Epidermal melanocyte (primary cell): ENCODE data around the gene CLDN1.
"Not testable (repeated sequence)": the region's sequence is repeated elsewhere in the genome, so short reads cannot be mapped to it uniquely, and the experiment has no call there.

ENCODE experiments used
- DNase-seq: peaks from one replicate; pipeline ENCODE4 v3.0.0; 2011; ENCODE audit warnings: low spot score; ENCODE audit not compliant: insufficient read length

CLDN1 gene

DNA sequence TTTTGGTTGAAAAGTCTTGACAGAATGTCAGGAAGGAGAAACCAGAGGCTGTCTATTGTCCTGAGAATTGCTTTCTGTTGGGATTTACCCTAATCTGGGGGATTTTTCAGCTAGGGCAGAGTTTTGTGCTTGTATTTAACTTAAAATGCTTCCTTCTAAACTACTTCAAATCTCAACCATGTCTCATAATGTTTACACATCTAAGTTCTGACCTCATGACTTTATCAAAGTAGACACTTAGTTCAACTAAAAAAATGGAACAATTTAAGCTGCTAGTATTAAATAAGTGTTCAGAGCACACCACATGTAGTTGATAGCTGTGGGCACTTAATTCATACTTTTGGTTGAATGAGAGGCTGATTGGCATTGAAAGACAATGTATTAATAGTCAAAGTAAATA lies 28.2 kb downstream of the CLDN1 start:
- no peak for DNase-seq

DNA sequence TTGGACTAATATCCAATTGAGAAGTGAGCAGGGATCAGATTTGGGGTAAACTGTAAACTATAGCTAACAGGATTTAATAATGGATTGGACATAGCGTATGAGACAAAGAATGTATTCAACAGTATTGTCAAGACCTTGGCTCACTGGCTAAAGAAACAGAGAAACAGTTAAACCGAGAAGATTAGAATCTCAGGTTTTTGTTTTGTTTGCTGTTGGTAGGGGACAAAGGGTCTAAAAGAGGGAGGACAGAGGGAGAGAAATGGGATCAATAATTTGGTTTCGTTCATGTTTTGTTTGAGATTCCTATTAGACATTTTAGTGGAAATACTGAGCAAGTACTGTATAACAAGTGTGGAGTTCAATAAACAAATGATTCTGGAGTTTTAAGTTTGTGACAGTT lies 28.6 kb downstream of the CLDN1 start:
- DNase-seq = no peak

DNA sequence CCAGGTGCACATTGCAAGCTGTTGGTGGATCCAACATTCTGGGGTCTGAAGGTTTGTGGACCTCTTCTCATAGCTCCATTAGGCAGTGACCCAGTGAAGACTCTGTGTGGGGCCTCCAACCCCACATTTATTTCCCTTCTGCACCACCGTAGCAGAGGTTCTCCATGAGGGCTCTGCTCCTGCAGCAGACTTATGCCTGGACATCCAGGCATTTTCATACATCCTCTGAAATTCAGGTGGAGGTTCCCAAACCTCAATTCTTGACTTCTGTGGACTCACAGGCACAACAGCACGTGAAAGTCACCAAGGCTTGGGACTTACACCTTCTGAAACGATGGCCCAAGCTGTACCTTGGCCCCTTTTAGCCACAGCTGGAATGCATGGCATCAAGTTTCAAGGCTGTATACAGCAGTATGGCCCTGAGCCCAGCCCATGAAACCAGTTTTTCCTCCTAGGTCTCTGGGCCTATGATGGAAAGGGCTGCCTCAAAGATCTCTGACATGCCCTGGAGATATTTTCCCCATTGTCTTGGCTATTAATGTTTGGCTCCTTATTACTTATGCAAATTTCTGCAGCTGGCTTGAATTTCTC lies 30.2 kb downstream of the CLDN1 start:
- DNase-seq = no peak

DNA sequence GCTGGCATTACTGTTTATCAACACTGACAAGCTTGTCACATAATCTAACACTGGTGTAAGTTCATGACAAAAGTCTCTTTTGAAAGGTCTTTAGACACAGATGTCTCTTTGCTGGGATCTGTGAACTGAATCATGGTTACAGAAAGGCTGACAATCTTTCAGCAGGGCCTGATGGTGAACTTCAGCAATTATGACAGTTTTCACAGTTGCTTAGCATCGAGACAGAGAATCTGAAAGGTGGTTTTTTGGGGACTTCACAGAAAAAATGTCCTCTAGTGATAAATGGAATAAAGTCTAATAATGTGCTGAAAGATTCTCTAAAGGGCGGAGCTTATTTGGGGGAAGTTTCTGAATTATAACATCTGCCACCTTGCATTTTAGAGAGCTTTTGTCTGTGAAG lies 32.3 kb downstream of the CLDN1 start:
- DNase-seq = no peak

DNA sequence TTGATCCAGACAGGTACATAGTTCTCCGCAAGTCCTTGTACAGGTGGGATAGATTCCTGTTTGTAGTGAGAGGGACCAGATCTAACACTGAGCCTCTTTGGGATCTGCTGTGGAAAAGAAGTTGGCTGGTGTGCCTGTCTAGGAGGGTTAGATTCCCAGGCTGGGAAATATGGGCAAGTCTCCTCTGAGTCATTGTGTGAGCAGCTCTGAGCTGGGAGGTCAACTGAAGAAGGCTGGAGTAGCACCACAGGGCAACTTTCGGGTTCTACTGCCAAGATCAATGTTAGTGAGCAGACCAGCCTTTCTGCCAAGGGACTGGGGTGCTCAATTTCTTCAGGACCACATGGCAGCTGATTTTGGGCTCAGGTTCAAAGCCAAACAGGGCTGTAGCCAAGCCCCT lies 33.4 kb downstream of the CLDN1 start:
- no peak for DNase-seq

DNA sequence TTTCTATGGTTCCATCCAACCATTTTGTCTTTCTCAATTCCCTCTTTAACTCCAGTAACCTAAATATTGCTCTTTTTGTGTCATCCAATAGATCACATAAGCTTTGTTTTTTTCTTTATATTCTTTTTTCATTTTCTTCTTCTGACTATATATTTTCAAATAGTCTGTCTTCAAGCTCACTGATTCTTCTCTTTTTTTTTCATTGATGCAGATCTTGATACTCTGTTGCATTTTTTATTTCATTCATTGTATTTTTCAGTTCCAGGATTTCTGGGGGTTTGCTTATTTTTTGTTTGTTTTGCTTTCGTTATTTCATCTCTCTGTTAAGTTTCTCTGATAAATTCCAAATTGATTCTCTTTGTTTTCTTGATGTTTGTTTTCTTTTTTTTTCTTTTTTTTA lies 36.2 kb downstream of the CLDN1 start:
- no peak for DNase-seq

DNA sequence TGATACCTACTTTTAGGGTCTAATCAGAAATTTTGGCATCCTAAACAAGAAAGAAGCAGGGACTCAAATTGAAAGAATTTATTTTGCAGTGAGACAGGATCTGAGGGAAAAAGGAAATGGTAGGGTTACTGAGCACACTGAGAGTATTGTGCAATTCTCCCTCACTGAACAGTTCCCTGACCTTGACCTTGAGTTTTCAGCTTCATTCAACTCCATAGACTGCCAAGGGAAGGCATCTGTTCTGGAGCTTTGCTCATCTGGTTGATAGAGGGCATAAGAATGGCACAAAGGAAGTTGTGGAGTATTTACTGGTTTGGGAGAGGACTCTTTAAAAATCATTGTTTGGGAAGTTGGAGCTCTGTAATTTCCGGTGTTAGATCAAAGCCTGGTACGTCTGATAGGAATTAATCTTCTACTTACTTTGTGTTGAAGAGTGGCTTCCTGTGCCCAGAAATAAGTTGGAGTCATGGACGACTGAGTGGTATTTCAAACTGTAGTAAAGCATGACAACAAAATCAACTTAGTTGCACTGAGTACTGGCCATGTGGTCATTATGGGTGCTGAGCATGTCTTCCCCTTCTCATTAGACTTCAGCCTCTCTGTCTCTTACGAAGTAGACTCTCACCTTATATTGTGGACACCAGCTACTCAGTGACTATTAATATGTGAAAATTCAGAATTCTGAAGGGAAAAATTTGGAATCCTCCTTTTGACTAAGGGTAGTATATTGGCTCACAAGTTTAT lies 40.8 kb downstream of the CLDN1 start:
- DNase-seq = no peak

DNA sequence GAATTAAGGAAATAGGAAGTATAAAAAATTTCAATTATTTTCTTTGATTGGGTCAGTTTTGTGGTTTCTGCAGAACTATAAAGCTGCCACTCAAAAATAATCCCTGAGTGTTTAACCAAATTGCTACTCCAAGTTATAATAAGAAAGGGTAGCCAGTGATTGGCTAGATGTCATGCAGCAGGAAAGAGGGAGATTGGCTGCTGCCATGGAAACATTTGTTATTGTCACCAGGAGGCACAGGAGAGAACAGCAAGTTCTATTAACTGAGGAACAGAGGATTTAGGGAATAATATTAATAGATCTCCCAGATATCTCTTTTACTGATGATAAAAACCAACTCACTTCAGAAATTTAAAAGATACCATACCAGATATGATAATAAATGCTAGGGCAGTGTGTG lies 42.6 kb downstream of the CLDN1 start:
- no peak for DNase-seq

DNA sequence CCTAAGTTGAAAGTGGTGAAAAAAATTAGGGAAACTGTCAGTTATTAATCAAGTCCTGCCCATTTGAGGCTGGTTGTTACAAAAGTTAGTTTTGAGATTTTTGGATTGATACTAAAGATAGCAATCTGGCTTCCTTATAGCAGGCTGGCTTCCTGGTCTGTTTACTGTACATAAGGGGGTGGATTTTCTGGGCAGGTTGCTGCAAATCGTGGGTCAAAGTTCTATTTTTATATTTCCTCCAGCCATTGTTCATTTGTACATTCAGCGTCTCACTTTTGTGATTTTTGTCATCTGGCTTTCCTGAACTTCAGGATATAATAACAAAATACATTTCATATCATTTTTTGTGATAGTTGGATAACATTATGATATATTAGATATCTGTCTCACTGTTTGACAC lies 49.5 kb downstream of the CLDN1 start:
- no peak for DNase-seq

DNA sequence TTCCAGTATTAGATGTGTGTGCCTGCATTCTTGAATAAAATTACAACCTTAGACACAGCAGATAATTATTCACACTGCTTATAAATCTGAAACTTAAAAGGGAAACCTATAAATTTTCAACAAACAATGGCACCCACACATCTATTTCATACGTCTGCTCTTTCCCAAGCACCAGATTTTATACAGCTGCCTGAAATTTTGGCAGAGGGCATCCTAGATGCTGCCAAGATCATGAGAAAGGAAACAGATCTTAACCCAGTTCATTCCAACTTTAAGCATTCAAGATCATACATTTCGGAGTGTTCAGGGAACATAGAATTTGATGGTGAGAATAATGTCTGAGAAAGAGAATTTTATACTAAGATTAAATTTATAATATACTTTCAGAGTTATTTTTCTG lies 53.1 kb downstream of the CLDN1 start:
- no peak for DNase-seq

DNA sequence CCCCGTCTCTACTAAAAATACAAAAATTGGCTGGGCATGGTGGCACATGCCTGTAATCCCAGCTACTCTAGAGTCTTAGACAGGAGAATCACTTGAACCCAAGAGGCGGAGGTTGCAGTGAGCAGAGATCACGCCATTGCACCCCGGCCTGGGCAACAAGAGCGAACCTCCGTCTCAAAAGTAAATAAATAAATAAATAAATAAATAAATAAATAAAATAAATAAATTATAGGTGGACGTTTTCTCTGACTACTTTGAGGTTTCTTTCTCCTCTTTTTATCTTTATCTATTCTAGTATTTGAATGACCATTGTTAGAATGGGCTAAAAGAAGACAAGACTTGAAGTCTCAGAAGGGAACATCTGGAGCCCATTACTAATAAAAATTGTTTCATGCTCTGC lies 54.8 kb downstream of the CLDN1 start:
- not testable (repeated sequence) for DNase-seq

DNA sequence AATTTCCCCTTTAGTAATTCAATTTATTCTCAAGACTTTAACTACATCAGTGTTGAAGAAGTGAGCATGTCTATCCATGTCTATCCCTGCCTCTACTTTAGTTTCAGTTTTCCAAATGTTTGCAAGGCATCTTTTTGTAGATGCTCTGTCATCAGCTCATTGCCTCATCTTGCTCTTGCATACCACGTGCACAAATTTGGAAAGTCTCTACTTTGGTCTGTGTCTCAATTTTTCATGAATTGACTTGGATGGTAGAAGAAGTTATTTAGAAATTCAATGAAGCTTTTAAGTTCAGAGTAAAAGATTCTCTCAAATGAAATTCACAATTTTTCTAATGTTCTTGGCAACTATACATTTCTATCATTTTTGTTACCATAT lies 55.3 kb downstream of the CLDN1 start:
- DNase-seq = no peak

DNA sequence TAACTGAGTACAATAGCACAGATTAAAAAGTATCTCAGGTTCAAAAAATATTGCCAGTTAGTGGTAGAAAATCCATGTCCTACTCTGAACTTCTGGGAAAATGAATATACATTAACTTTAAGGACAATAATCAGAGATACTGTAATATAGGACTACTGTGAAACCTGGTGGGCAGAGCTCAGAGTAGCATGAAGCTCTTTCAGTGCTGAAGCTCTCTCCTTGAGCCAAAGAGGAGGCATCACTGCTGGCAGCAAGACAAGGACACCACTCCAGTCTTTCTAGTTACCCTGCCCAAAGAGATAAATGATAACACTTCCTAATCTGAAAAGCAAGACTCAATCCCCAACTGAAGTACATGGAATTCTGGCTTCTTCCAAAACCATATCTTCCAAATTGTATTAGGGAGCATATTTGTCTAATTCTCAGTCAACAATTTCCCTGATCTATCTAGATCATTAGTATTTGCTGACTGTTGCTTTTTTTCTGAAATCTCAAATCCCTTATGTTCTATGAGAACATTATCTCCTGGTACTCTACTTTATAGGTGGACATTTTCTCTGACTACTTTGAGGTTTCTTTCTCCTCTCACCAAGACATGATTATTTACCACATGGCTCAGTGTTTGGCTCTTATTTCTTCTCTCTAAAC lies 55.9 kb downstream of the CLDN1 start:
- DNase-seq = no peak

DNA sequence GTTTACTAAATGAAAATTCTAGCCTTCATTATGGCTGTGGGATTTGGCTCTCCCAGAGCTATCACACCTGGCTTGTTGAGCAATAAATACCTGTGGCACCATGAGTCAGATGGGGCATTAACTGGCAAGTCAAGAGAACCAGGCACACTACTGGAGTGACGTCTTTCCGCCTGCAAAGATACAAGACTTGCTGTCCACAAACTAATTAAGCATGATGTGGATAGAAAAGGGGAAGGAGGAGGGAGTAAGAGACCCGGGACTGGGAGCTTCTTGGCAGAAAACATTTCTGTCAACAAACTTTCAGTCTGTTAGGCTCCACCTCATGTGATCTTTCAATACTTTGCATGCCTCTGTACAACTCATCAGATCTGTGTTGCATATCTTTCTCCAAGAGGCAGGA lies 56.5 kb downstream of the CLDN1 start:
- no peak for DNase-seq

DNA sequence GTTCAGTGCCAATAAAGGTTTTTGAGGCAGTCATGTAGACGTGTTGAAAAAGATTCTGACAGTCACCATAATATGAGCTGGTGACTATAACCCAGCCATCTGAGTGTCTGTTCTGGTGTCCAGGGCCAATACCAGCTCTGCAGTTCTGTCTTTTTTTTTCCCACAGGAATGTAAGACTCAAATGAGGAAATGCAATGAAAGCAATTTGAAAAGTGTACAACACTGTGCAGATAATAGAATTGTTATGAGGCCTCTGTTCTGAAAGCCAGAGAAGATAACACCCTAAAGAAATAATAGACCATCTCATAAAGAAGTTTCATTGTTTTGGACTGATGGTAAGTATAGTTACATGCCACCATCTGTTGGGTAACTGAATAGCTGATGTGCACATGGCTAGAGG lies 57.1 kb downstream of the CLDN1 start:
- DNase-seq = no peak

DNA sequence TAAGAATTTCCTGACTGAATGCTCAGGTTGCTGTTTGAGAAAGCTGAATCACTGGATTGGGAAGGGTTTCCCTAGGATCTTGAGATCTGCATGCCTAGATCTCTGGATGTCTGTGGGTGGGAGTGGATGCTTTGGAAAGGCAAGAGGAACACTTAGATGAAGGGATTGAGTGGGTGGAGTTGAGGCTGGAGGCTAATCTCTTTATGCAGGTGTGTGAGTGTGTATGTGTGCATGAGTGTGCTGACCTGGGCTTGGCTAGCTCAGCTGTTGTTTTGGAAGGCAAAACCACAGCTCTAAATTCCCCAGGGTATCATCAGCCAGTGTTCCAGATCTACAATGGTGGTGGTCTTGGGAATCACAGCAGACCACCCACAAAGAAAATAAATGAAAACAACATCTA lies 60.5 kb downstream of the CLDN1 start:
- no peak for DNase-seq

DNA sequence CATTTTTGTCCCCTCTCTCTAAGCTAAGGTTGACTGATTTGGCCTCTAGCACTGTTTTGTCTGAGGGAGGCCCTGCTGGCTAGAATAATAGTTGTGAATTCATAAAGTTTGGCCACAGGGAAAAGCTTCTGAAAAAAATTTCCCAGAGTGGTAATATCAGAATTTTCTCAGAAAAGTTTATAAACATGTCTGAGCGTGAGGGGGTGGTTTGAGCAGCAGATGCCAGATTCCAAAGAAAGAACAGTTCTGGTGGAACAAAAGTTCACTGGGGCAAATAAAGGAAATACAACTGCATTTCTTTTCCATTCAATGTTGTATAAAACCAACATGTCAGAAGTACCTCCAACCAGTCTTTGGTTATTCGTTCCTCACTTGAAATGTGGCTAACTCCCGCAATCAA lies 61.2 kb downstream of the CLDN1 start:
- DNase-seq = no peak

DNA sequence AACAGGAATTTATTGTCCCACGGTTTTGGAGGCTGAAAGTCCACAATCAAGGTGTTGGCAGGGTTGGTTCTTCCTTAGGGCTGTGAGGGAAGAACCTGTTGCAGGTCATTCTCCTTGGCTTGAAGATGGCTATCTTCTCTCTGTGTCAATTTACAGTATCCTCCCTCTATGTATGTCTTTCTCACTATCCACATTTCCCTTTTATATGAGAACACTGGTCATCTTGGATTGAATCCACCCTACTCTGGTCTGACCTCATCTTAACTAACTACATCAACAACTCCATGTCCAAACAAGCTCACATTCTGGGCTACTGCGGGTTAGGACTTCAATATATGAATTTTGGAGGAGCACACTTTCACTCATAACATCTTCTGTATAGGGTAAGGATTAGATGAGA lies 61.9 kb downstream of the CLDN1 start:
- DNase-seq = no peak

DNA sequence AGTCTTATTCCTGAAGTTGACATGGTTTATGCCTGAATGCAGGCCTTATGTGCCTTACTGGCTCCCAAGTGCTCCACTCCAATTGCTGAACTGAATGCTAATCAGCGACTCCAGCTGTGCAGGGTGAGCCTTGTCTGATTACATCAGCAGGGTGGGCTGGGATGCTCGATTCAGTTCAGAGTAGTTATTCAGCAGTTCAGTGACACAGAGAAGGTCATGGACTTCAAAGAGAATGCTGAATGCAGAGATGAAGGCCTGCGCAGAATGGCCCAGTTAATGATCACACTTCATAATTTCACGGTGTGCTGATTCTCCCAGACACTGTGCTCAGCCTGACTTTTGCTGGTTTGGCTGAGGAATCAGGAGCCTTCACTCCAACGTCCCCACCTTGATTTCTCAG lies 63.6 kb downstream of the CLDN1 start:
- no peak for DNase-seq
